K562 (cell line): ENCODE data around the gene CAST. TPM values are rescaled to one million over a fixed set of nuclear protein-coding genes. Genes with fewer than 3 reads are reported as not detected.

ENCODE experiments used
- BCOR ChIP-seq: fragments of 450-650 bp; IDR thresholded peaks from 2 replicates; pipeline ENCODE4 v1.6.1; 2016
- BRD9 ChIP-seq: fragments of 450-650 bp; IDR thresholded peaks from 2 replicates; pipeline ENCODE4 v1.6.1; 2018; ENCODE audit warnings: low read depth; ENCODE audit not compliant: partially characterized antibody
- DDX20 ChIP-seq: fragments of 450-650 bp; IDR thresholded peaks from 2 replicates; pipeline ENCODE4 v1.6.1; 2016; ENCODE audit warnings: missing genetic modification characterization, low read depth, mild to moderate bottlenecking, missing compliant biosample characterization, moderate library complexity
- E2F6 ChIP-seq, 2 experiments: IDR thresholded peaks; 2 replicates each; pipeline ENCODE4 v1.6.1; 2011; ENCODE audit warnings: borderline replicate concordance in 1 of 2, control low read depth in 1 of 2, low read depth in 1 of 2, low read length in 1 of 2, mild to moderate bottlenecking in 1 of 2, mixed read lengths in 1 of 2, moderate library complexity in 1 of 2; ENCODE audit not compliant: insufficient read depth in 1 of 2, insufficient read length in 1 of 2, poor library complexity in 1 of 2, severe bottlenecking in 1 of 2; ENCODE audit errors: extremely low read depth in 1 of 2
- FIP1L1 ChIP-seq: fragments of 200-400 bp; formaldehyde crosslinking; IDR thresholded peaks from 2 replicates; pipeline ENCODE4 v1.6.1; 2018; ENCODE audit warnings: mild to moderate bottlenecking, low read depth, low read length; ENCODE audit not compliant: poor library complexity, severe bottlenecking
- FOXK1 ChIP-seq: sonication (generic); formaldehyde crosslinking; IDR thresholded peaks from 2 replicates; pipeline ENCODE4 v1.8.0; 2022; ENCODE audit warnings: missing genetic modification reagents, mild to moderate bottlenecking, borderline replicate concordance
- HES1 ChIP-seq: fragments of 450-650 bp; IDR thresholded peaks from 2 replicates; pipeline ENCODE4 v1.6.1; 2016; ENCODE audit warnings: low read depth, mild to moderate bottlenecking, moderate library complexity
- KLF10 ChIP-seq: fragments of 250-450 bp; sonication (Bioruptor Pico); IDR thresholded peaks from 2 replicates; pipeline ENCODE4 v1.6.1; 2021; ENCODE audit warnings: matching md5 sums
- KLF16 ChIP-seq: IDR thresholded peaks from 2 replicates; pipeline ENCODE4 v1.6.1; 2016; ENCODE audit warnings: antibody characterized with exemption
- PRDM10 ChIP-seq: fragments of 450-650 bp; IDR thresholded peaks from 2 replicates; pipeline ENCODE4 v1.6.1; 2018; ENCODE audit not compliant: partially characterized antibody
- RBM15 ChIP-seq: fragments of 200-400 bp; formaldehyde crosslinking; IDR thresholded peaks from 2 replicates; pipeline ENCODE4 v1.6.1; 2018; ENCODE audit warnings: mild to moderate bottlenecking, low read length, moderate library complexity; ENCODE audit not compliant: insufficient read depth
- RFX5 ChIP-seq: IDR thresholded peaks from 2 replicates; pipeline ENCODE4 v1.6.1; 2011; ENCODE audit warnings: low read depth, mild to moderate bottlenecking, improper control_type of control experiment, low read length
- TBL1XR1 ChIP-seq, 2 experiments: IDR thresholded peaks; 2 replicates each; pipeline ENCODE4 v1.6.1; 2012; ENCODE audit warnings: improper control_type of control experiment in 2 of 2, low read length in 2 of 2, mild to moderate bottlenecking in 1 of 2
- ZBTB5 ChIP-seq: fragments of 450-650 bp; IDR thresholded peaks from 2 replicates; pipeline ENCODE4 v1.6.1; 2017; ENCODE audit warnings: antibody characterized with exemption
- ZNF184 ChIP-seq: sonication (generic); formaldehyde crosslinking; IDR thresholded peaks from 2 replicates; pipeline ENCODE4 v1.5.0; 2020; ENCODE audit warnings: missing genetic modification reagents
- ZNF398 ChIP-seq: fragments of 250-450 bp; sonication (Bioruptor Pico); IDR thresholded peaks from 2 replicates; pipeline ENCODE4 v1.8.0; 2021; ENCODE audit warnings: moderate library complexity, mild to moderate bottlenecking, inconsistent platforms
- ZNF785 ChIP-seq: fragments of 250-450 bp; sonication (Bioruptor Pico); IDR thresholded peaks from 2 replicates; pipeline ENCODE4 v1.4.0; 2020; ENCODE audit warnings: mild to moderate bottlenecking
- polyA plus RNA-seq, 8 experiments: library from polyadenylated mRNA; depleted of rRNA in 4 of 8; stranded (reverse) in 5 of 8; unstranded in 3 of 8; fragments of >200 nt; fragmentation: Nextera tagmentation in 2 of 8; fragmentation: Illumina TruSeq in 1 of 8; extraction: Ambion mirVana in 2 of 8; extraction: Trizol in 1 of 8; gene quantifications; 2 replicates each; pipeline versions ENCODE4 v1.2.1 to v1.2.3, GENCODE V29; 2011 to 2014; ENCODE audit warnings: inconsistent platforms in 1 of 8, missing spikeins in 1 of 8
- total RNA-seq, 7 experiments: library from RNA; depleted of rRNA in 6 of 7; stranded (reverse); fragments of >200 nt in 6 of 7; fragmentation: Illumina TruSeq in 2 of 7; extraction: Trizol in 2 of 7; gene quantifications; 2 replicates each; pipeline versions ENCODE4 v1.2.1 to v1.2.3, GENCODE V29; 2011 to 2021; ENCODE audit warnings: low replicate concordance in 1 of 7

Gene CAST
- total and polyA plus RNA-seq, 9 of the 15 experiments (the other 6 are each of a cell fraction or from before 2014, with no cell fraction given) = 55.5 to 136 (median 86.1) TPM

- TF ChIP-seq ZBTB5 (no peak), PRDM10 (no peak), KLF16 (peak; percentile 48; the same call in 1 of the 2 replicates), TBL1XR1 (IDR thresholded peaks at IDR 0.05; ENCODE audit: low read length in 2 of 2) (no peak), E2F6 (IDR thresholded peaks at IDR 0.05; ENCODE audit: borderline replicate concordance in 1 of 2, extremely low read depth in 1 of 2, insufficient read depth in 1 of 2, insufficient read length in 1 of 2, low read depth in 1 of 2, low read length in 1 of 2, poor library complexity in 1 of 2, severe bottlenecking in 1 of 2) (peak; percentile 91 to 95), FOXK1 (no peak), RFX5 (no peak), ZNF398 (CRISPR knock-in tag) (no peak), DDX20 (tag) (no peak), FIP1L1 (no peak), ZNF184 (CRISPR knock-in tag) (no peak), RBM15 (no peak), BRD9 (no peak), BCOR (no peak), ZNF785 (CRISPR knock-in tag) (no peak), HES1 (no peak), KLF10 (CRISPR knock-in tag) (no peak)
These were observed 40.6 kb downstream of the CAST start (continued) for GRCh38 chr5:96702503-96703383.
